ENCODE data around the gene CERKL.

The CERKL gene

DNA sequence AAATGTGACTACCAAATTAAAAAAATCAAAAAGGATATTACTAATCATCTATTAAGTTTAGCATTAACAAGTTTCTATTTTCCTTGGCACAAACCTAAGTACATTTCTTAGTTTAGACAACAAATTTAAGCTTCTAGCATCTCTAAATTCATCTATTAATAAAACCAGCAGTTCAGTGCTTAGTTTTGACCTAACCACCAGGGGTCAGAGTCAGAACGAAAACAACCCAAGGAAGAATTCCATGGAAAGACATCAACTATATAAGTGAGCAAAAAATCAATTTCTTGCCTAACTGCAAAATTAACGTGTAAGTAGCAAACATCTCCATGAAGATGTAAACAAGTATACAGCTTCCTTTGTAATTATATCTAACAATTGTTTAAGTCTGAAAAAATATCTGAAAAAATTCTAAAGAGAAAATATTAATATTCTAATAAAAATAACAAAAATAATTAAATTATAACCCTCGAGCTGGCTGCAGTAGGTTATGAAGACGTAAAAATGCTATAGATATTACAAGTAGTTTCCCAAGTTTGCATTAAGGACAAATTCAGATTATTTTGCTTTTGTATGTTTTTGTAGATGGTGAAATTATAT, 83.7 kb downstream of the CERKL start:
- DNase-seq, result peak; percentile 71

GRCh38 chr2:181570833-181571661, 85.9 kb downstream of the CERKL start:
- peak; percentile 56 for DNase-seq

GRCh38 chr2:181570059-181570458, 86.8 kb downstream of the CERKL start:
- DNase-seq, result no peak

DNA sequence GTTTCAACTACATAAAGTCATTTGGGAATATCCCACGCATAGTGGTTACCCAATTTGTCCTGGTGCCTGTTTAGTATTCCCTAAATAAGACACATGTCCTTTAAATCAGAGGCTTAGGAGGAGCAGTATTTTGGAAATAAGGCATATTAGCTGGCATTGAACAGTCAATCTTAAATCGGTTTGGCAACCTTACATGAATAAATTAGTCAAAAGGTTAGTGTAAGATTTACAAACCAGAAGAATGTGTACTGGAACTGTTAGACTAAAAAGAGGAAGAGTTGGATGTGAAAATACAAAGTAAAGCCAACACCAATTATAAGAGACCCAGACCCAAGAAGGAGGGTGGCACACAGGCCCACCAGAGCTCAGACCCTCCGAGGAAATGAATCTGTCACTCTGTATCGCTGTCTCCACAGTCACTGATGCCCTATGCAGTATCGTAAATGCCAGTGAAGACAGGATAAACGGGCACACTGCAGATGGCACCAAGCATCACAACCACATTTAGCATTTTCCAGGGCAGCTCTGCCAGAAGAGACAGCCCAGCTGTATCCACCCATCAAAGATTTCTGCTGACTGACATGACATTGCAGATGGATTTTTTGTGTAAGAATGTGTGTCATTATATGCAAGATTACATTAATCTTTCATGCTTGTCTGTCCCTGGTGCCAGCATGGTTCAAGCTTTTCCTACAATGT, 90.4 kb downstream of the CERKL start:
- no peak for DNase-seq

DNA sequence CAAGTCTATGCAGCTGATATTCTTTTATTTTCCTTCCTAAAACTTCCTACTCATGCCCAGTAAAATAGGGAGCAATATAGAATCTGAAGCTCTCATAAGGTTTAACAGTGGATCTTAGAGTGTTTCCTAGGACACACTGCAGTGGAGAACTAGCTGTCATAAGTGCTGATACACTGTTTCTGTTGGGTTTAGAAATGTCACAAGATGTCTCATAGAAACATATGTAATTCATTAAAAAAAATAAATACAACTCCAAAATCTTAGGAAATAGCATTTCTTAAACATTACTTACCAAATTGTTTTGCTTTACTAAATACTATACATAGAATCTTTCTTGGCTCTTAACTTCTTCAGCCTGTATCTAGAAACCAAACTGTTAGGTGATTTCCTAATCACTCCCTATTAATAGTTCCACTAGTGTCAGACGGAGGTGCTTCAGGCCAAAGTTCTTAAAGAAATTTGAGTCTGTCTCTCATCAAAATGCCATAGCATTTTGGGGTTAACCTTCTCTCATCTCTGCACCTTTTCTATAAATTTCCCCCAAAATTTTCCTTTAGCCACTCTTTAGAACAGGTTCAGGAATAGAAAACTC, 93.7 kb downstream of the CERKL start:
- DNase-seq, result no peak

DNA sequence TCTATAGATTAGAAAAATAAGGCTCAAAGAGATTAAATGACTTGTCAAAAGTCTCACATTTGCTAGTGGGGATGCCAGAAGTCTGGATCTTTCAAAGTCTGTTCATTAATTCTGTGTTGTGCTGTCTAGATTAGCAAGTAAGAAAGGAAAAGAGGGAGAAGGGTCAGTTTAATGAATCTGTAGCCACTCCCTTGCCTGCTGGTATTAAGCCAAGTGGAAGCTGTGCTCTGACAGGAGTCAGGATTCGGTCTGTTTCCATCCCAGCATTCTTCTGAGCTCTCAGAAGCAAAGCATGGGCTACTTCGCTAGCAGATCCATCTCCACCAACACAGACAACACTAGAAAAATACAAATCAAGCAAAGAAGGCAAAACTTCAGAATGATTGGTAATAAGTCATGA, 98.5 kb downstream of the CERKL start:
- DNase-seq, result no peak

DNA sequence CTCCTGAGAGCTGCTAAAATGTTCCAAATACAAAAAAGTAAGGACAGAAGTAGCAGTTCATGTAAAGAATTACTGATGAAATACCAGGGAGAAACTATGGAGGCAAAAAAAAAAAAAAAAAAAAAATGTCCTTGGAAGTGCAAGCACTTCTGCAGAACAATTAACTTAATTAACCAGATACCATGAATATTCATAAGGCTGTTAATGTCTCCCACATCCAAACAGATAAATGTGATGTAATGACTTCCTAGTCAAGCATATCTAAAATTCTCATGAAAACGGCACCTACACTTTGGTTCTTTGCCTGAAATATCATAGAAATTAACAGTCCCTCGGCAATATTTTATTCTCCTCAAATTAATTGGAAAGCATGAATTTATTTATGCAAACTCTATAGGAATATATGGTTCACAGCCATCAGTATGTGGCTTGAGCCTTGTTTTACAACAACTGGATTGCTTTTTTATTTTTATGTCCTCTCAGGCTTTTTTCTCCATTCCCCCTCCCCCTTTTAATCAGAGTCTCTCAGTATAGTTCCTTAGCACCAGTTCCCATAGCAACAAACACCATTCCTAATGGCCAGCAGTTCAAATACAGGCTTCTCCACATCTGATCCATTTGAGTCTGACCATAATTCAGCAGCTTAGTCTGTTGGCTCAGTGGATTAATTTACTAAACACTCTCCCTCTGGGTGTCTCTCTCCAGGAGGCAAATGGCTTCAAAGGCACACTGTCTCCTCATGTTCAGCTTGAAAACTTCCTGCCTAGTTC, 102.7 kb downstream of the CERKL start:
- no peak for DNase-seq

DNA sequence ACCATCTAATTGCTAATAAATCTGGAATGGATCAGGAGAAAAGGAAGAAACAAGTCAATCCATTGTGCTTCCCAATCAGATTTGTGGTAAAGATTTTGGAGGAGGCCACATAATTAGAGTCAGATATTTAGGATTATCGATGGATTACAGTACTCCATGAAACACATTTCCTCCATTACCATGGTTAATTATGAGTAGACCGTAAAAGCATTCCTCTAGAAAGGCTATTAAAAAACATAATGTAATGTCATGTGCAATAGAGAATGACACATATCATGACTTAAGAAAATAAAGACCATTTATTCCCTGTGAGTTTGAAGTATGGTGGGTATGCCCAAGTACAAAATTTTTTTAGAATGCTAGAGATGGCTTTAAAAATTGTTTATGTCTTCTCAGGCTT, 103.7 kb downstream of the CERKL start:
- no peak for DNase-seq

GRCh38 chr2:181552808-181553207, 104.1 kb downstream of the CERKL start:
- no peak for DNase-seq

DNA sequence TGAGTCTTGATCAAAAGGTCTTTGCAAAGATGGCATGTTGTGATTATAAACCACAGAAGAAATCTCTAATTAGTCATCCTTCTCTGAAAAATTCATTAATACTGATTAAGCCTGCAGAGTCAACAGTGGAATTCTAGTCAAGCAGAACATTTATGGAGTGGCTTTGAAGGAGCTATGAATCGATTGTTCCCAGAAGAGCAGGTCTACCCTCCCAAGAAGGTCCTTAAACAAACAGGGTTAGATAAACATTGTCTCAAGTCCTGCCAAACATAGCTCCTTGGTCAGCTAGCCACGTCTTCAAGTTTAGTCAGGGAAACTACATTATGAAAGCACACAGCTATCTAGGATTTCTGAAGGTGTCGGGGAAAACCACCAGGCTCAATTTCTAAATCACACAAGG, 110.8 kb downstream of the CERKL start:
- no peak for DNase-seq

- no peak for DNase-seq
These were observed 114.7 kb downstream of the CERKL start for GRCh38 chr2:181542170-181542569.

- no peak for DNase-seq
These were observed 116.5 kb downstream of the CERKL start for GRCh38 chr2:181540421-181540820.

DNA sequence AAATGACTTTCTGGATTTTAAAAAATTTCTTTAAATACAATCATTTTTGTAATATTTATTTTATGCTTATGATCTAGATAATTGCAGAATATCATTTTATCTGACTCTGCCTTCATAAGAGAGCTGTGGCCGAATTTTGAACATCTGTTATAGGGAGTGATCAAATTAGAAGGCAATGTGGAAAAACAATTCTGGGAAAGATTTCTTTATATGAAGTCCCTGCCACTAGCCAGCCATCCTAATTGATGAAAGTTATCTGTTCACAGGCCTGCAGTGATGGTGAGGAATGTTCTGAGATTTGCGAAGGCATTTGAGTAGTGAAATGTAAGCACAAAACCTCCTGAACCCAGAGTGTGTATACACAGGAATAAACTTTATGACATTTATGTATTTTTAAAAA, 120.2 kb downstream of the CERKL start:
- no peak for DNase-seq

GRCh38 chr2:181528441-181528840, 128.5 kb downstream of the CERKL start:
- DNase-seq, result no peak

GRCh38 chr2:181527058-181527457, 129.8 kb downstream of the CERKL start:
- DNase-seq, result no peak

DNA sequence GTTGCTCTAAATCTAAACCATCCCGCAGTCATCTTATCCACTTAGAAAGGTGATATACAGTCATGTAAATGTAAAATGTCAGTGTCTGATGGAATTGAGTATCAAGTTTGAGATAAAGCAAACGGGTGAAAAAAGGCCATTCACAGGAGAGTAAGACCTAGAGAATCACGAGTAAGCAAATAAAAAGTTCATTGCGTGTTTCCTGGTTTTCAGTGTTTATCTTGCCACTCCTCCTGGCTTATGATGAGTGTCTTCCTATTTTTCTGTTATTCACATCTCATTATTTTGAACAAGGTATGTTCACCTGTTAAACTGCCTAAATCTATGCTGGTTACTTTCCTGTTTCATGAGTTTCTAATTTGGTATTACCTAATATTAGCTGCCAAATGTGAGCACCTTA, 130.9 kb downstream of the CERKL start:
- no peak for DNase-seq

- no peak for DNase-seq
These were observed 133.1 kb downstream of the CERKL start for GRCh38 chr2:181523756-181524155.

- DNase-seq, result no peak
These were observed 136.7 kb downstream of the CERKL start for GRCh38 chr2:181520253-181520652.

DNA sequence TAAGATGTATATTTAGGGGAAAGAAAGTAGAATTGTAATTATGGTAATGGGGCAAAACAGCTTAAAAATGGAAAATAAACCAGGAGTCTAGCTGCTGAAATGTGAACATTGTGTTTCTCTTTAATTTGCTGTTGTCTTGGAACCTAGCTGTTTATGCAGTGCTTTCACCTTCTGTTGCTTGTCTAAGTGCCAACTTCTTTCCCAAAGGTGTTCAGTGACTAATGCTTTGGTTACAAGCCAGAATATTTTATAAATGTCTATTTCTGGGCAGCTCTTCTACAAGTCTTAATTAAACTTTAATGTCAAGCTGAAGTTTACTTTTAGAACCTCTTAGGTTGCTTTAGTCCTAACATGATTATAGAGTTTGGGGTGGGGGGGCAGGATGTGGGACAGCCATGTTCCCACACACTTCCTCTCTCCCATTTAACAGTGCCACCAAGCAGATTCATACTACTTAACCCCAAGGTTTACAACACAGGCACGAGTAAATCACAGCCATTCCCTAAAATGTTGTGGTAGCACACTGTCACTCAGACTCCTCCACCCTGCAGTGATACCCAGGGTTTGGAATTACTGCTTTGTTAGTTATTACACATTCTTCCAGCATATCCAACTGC, 139.1 kb downstream of the CERKL start:
- no peak for DNase-seq

DNA sequence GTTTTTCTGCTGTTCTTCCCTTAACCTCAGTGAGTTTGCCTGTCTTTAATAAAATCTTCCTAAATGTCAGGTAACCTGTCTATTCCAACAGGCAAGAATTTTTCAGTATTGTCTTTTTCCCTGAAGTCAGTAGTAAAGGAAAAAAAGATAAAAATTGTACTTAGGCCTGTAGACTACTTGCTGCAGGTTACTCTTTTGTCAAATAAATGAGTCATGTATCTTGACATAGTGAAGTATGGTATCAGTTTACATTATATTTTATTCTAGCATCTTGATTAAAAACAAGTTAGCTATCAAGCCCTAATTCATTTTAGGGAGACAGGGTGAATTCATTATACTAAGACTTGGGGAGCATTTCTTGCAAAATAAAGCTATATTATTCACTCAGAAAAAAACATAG, 139.9 kb downstream of the CERKL start:
- no peak for DNase-seq

DNA sequence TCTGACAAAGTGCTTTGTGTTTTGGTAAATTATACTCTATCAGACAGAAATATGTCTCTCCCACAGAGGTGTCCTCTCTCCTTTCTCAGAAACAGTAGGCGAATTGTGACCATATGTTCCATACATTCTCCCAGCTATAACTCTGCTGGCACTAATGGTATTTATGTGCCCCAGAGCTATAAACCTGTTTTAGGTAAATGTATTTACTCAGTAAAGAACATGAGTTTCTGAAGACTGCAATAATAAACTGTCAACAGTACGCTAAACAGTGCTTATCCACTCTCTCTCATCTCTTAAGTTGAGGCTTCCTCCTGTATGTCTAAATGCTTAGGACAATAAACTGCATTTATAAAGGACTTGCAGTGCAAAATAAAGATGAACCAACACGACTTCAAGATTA, 141.2 kb downstream of the CERKL start:
- no peak for DNase-seq

DNA sequence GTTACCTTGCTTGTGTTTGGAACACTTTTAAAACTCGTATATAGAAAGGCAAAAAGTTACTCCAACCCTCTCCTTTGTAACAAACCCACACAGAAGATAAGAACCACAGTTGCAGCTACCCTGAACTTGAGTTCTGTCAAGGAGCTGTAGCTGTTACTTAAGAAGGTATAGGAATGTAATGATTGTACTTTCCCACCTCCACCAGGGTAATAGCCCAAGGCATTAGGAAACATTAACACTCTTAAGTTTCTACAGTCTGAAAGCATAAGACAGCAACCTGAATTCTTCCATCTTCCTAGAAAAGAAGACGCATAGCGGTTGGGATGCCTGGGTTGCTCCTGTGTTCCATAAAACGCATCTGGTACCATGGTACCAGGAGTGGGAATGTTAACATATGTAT, 156.7 kb downstream of the CERKL start:
- DNase-seq, result no peak

GRCh38 chr2:181499231-181499630, 157.7 kb downstream of the CERKL start:
- no peak for DNase-seq

All from OCI-M1 (cell line).